ES-I3 (cell line): ENCODE measurements around the gene IL16.
"Not testable (repeated sequence)": the region's sequence is repeated elsewhere in the genome, so short reads cannot be mapped to it uniquely, and the experiment has no call there.

Source experiments
- H3K36me3 ChIP-seq: 2 replicates; pipeline ENCODE4 v1.6.1; 2013; ENCODE audit warnings: mild to moderate bottlenecking, low read length, control low read depth, moderate library complexity; ENCODE audit not compliant: insufficient read depth
- H3K4me1 ChIP-seq: 2 replicates; pipeline ENCODE4 v1.6.1; 2013; ENCODE audit warnings: mild to moderate bottlenecking, control low read depth, low read length; ENCODE audit not compliant: insufficient read depth
- H3K9ac ChIP-seq: 2 replicates; pipeline ENCODE4 v1.6.1; 2013; ENCODE audit warnings: low read depth, mild to moderate bottlenecking, low read length, moderate library complexity
- H3K9me3 ChIP-seq: 2 replicates; pipeline ENCODE4 v1.6.1; 2013; ENCODE audit warnings: mild to moderate bottlenecking, low read length, moderate library complexity; ENCODE audit not compliant: control insufficient read depth, insufficient read depth

Gene IL16

DNA sequence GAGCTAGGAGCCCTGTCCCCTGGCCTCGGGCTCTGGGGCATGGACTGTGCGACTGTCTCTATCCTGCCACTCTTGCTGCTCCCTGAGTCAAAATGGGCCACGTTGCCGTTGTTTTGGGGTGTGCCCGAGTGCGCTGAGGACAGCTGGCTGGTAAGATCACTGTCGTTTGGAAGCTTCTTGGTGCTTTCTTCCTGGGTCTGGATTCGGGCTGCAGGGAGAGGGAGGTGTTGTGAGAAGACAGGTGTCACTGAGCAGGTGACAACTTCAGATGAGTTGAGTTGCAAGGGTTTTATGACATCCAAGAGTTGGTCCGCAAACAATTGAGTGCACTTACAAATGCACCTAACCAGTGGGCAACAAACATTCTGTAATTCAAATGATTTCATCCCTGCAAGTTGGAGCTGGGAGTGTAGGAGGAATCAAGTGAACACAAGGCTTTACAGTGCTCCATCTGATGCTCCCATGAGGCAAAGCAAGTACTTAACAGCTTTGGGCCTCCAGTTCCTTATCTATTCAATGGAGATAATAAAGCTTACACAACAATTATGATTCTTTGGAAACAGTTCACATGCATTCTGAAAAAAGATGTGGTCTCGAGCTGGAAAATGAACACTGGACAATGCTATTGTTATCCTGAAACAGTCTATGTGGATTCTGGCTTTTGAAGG, 138.2 kb downstream of the IL16 start:
- Histone ChIP-seq H3K36me3 (no peaks in the 10 kb centered on the region), H3K9me3 (no peaks in the 10 kb centered on the region), H3K4me1 (no peaks in the 10 kb centered on the region), H3K9ac (no peak overlapping the region)

DNA sequence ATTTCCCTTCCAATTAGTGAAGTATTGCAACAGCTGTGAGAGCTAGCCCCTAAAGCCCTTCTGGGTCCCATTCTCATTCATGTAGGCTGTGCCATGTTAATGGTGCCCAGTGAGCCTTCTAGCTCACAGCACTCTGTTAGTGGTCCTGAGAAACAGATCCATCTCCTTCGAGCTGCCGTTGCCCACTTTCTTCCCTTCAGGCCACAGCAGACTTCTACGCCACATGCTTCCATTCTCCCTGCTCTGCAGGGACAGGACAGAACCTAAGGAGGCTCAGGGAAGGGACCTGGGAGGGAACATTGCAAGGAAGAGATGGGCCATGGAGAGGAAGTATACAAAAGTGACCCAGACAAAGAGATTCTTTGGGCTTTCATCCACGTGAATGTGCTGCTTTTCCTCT, 139.0 kb downstream of the IL16 start:
- H3K9ac ChIP-seq, result no peak overlapping the region
- H3K9me3 ChIP-seq, result no peaks in the 10 kb centered on the region
- H3K4me1 ChIP-seq, result no peaks in the 10 kb centered on the region
- no peaks in the 10 kb centered on the region for H3K36me3 ChIP-seq

DNA sequence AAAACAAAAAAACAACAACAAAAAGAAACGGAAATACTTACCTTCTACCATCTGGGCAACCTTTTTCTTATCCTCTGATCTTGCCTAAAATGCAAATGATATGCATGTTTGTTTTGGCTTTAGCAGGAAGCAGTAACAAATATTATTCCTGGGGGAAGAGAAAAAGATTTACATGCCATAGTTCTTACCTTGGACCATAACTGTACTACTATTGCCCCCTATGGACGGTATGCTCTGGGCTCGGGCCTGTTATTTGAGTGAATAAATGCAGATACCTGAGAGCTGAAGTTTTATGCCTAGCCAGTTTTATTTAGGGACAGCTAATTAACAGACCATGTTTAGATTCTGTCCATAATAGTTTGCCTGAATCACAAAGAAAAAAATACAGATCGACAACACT, 139.9 kb downstream of the IL16 start:
- Histone ChIP-seq H3K9ac (no peak overlapping the region), H3K9me3 (no peaks in the 10 kb centered on the region), H3K4me1 (no peaks in the 10 kb centered on the region), H3K36me3 (no peaks in the 10 kb centered on the region)

DNA sequence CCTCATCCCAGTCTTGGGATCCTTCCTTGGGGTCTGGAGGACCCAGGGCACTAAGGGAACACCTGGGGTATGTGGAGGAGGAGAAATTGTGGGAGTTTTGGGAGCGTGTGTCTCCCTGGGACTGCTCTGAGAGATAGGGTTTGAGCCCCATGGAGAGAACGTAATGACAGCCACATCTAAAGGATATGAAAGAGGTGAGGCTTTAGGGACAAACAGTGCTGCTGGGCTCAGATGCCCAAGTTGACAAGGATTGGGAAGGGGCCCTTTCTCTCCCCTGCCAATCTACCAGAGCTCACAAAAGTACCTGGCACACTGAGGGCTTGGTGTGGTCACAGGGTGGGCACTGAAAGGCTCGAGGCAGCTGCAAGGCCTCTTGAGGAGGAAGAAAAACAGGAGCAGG, 140.6 kb downstream of the IL16 start:
- no peaks in the 10 kb centered on the region for H3K4me1 ChIP-seq

DNA sequence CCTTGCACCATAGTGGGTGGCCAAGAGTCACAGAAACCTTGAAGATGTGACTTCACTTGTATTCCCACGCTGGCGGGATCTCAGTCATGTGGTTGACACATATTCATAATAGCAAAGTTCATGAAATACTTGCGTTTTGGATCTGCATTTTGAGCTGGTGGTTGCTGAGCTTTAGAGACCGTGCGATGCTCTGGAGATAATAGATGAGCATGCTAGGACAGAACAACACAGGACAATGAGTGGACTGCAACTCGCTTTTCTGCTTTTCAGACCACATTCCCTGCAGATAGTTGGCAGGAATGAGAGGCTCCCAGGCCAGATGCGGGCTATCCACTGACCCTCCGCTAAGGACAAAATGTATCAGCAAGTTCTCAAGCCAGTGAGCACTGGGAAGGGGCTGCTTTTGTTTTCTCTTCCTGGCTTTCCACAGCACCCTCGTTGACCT, 141.1 kb downstream of the IL16 start:
- H3K4me1 ChIP-seq, result no peaks in the 10 kb centered on the region
- no peak overlapping the region for H3K9ac ChIP-seq
- H3K9me3 ChIP-seq, result no peaks in the 10 kb centered on the region
- H3K36me3 ChIP-seq, result no peaks in the 10 kb centered on the region

More for the DNA sequence above, 140.6 kb downstream of the IL16 start:
- no peaks in the 10 kb centered on the region for H3K36me3 ChIP-seq
- no peak overlapping the region for H3K9ac ChIP-seq
- no peaks in the 10 kb centered on the region for H3K9me3 ChIP-seq

DNA sequence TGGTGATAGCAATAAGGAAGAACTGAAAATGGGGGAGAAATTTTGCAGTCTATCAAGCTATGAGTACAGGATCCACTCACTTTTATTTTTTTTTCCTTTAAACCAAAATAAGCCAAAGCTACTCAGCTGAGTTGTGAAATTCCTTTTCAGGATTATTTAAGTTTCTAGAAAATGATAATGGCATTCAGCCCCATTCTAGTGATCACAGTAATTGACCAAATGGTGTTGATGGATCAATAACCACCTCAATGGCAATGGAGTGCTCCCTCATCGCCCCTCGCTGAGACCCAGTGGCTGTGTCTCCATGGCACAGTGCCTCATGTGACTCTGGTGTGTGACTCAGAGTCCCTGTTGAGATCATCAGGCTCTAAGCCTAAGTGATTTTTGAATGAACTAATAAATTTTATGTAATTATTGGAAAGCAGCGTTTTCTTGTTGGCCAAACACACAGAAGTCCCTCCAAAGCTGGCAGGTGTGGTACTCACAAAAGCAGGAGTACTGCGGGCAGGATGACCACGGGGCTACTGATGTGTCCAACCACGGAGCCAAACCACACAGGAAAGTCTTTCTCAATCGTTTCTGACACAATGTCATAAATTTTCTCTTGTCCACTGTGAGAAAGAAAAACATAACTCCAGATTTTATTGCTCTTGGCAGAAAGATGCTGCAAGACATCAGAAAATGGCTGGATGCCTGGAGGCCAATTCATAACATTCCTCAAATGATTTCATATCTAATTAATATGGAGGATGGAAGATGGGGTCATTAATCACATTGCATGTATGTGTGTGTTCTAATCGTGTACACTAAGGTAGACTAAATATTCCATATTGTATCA, 141.7 kb downstream of the IL16 start:
- Histone ChIP-seq H3K9ac (no peak overlapping the region), H3K36me3 (no peaks in the 10 kb centered on the region), H3K4me1 (no peaks in the 10 kb centered on the region), H3K9me3 (no peaks in the 10 kb centered on the region)

DNA sequence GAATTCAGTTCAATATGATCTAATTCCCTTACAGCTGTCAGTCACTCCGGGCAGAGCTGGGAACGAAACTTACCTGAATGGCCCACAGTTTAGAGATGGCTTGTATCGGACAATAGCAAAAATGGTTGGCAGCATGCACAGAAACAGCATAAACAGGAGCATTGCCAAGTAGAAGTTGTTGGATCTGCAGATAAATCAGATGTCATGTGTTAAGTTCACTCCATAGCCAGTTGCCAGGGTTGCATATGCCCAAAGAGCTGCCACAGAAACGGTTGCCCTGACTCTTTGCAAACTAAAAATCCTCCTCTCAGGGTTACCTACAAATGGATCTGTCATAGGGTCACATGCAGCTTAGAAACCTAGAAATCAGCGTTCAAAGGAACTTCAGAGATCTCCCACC, 142.6 kb downstream of the IL16 start:
- Histone ChIP-seq H3K36me3 (no peaks in the 10 kb centered on the region), H3K9ac (no peak overlapping the region), H3K4me1 (no peaks in the 10 kb centered on the region), H3K9me3 (no peaks in the 10 kb centered on the region)

DNA sequence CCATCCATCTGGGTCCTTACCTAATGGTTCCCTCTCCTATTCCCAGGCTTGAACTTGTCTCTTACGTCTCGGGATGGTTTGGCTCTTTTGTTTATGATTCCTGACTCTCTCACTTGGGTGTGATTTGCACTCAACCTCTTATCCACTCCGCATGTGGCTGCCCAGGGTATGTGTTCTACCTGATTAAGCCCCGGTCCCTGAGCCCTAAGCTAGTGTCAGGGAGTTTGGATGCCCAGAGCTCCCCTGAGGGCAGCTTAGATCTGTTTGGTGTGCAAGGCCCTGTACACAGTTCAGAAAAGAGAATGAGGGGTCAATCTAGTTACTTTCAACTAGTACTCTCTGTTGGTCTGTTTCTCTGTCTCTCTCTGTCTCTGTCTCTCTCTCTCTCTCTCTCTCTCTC, 143.2 kb downstream of the IL16 start:
- Histone ChIP-seq H3K9me3 (no peaks in the 10 kb centered on the region), H3K9ac (no peak overlapping the region), H3K36me3 (no peaks in the 10 kb centered on the region; the same call in 1 of the 2 replicates), H3K4me1 (no peaks in the 10 kb centered on the region)

DNA sequence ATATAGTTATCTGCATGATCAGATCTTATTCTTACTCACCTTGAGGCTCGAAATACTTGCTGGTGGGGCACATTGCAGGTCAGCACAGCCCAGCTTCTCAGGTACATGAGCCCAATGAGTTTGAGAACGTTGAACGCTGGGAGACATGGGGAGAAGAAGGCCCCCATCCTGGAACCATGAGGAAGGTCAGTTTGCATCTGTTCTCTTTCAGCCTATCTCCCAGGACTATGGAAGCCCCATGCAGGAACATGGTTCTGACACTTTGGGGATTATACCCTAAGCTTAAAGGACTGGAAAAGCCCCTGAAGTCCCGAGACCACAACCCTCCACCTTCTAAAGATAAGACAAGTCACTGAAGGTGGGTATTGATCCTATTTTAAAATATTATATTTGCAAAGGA, 144.7 kb downstream of the IL16 start:
- Histone ChIP-seq H3K36me3 (no peaks in the 10 kb centered on the region; the same call in 1 of the 2 replicates), H3K4me1 (no peaks in the 10 kb centered on the region), H3K9me3 (no peaks in the 10 kb centered on the region), H3K9ac (no peak overlapping the region)

DNA sequence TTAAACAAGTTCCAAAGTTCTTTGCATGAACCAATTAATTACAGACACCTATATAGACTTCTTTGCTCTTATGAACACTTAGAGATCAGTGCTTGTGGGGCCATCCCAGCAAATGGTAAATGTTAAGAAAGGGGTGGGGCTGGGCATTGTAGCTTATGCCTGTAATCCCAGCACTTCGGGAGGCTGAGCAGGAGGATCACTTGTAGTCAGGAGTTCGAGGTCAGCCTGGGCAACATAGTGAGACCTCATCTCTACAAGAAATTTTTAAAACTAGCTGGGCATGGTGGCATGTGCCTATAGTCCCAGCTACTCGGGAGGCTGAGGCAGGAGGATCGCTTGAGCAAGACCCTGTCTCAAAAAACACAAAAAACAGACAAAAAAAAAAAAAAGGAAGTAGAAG, 146.7 kb downstream of the IL16 start:
- no peaks in the 10 kb centered on the region; the same call in 1 of the 2 replicates for H3K36me3 ChIP-seq

DNA sequence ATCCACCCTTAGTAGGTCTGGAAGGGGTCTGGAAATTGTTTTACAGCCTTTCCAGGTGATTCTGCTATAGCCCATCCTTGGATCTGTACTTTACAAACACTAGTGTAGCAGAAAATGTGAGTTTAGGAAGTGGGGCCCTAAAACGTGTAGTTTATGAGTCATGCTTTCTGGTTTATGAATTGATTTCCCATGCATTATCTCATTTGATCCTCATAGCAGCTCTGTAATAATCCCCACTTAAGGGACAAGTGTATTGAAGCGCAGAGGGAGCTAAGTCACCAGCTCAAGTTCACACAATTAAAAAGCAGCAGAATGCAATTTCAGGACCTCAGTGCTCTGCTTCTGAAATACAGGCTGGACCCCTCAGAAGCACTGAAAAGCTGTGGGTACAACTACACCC, 149.9 kb downstream of the IL16 start:
- no peaks in the 10 kb centered on the region for H3K4me1 ChIP-seq
- H3K9me3 ChIP-seq, result no peaks in the 10 kb centered on the region
- H3K9ac ChIP-seq, result no peak overlapping the region
- H3K36me3 ChIP-seq, result no peaks in the 10 kb centered on the region; the same call in 1 of the 2 replicates

More for the DNA sequence above, 146.7 kb downstream of the IL16 start:
- Histone ChIP-seq H3K4me1 (no peaks in the 10 kb centered on the region), H3K9ac (no peak overlapping the region), H3K9me3 (no peaks in the 10 kb centered on the region)

DNA sequence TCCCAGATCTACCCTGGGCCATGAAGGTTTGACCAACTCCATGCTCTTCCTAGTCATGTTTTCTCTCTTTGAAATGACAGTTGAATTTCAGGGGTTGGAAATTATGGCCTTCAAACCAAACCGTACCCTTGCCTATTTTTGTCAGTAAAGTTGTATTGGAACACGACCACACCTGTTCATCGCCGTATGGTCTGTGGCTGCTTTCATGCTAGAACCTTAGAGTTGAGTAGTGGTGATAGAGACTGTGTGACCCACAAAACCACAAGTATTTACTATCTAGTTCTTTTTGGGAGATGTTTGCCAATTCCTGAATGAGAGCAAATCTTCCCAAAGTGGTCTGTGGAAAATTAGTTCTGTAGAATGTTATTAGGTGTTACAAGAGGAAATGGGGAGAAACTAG, 151.2 kb downstream of the IL16 start:
- Histone ChIP-seq H3K9ac (no peak overlapping the region), H3K9me3 (no peaks in the 10 kb centered on the region), H3K36me3 (no peaks in the 10 kb centered on the region; the same call in 1 of the 2 replicates), H3K4me1 (no peaks in the 10 kb centered on the region)

DNA sequence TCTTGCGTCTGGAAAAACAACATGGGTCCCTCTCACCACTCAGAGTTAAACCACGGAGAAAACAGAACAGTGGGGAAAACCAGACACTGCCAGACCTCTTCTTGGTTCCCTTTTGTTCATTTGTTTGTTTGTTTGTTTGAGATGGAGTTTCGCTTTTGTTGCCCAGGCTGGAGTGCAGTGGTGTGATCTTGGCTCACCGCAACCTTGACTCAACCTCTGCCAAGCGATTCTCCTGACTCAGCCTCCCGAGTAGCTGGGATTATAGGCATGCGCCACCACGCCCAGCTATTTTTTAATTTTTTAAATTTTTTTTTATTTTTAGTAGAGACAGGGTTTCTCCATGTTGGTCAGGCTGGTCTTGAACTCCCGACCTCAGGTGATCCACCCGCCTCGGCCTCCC, 152.0 kb downstream of the IL16 start:
- H3K4me1 ChIP-seq, H3K36me3 ChIP-seq, H3K9ac ChIP-seq, H3K9me3 ChIP-seq: not testable (repeated sequence)

DNA sequence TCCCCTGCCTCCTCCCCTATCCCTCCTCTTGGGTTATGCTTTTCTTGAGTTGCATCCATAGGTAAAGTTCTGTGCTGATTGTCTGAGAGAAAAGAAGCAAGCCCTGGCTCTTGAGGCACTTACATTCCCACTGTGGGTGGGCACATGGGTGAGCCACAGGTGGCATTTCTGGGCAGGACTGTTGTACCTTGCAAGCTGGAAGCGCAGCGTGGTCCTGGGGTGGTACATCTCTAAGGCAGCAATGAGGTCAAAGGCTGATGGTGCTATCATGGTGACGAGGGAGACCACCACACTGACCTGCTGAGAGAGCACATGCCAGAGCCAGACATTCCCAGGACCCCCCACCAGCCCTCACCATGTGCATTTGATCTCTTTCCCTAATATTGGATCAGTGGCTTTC, 152.6 kb downstream of the IL16 start:
- Histone ChIP-seq H3K9me3 (no peaks in the 10 kb centered on the region), H3K4me1 (no peaks in the 10 kb centered on the region), H3K9ac (no peak overlapping the region), H3K36me3 (no peaks in the 10 kb centered on the region; the same call in 1 of the 2 replicates)

DNA sequence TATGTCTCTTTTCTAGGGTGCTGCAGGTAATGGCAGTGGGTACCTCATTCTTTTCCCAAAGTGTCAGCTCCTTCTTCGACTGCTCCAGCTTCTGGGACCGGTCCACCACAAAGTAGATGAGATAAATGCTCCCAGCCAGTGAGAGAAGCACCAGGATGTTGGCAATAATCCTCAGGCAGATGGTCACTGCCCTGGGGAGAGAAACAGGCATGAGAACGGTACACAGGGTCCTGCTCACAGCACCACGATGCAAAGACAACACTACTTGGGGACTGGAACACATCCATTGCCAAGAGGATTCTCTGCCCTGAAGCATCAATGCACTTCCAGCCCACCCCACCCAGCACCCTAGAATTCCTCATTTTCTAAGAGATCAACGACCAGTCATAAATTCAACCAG, 155.0 kb downstream of the IL16 start:
- H3K36me3 ChIP-seq, result no peaks in the 10 kb centered on the region
- H3K9ac ChIP-seq, result no peak overlapping the region
- no peaks in the 10 kb centered on the region for H3K9me3 ChIP-seq
- H3K4me1 ChIP-seq, result no peaks in the 10 kb centered on the region
